Spleen (tissue), 7 donors: ENCODE measurements around the gene FAH.

ENCODE experiments used
- POLR2A ChIP-seq, 3 donors: fragments of 450-650 bp; IDR thresholded peaks; one replicate each; pipeline ENCODE4 v1.5.1; 2017; ENCODE audit warnings: antibody characterized with exemption in 3 of 3, mild to moderate bottlenecking in 1 of 3
- POLR2AphosphoS5 ChIP-seq, 3 donors: sonication (generic); formaldehyde crosslinking; IDR thresholded peaks; one replicate each; pipeline ENCODE4 v1.5.1; 2017; ENCODE audit warnings: antibody characterized with exemption in 3 of 3
- TF ChIP-seq, protein P1 (sequence below), 11 experiments: fragments of 200-600 bp in 7 of 11; fragments of 450-650 bp in 4 of 11; sonication (generic) in 4 of 11; IDR thresholded peaks in 8 of 11; conservative IDR thresholded peaks in 3 of 11; 1 replicate in 7 of 11; 2 replicates in 4 of 11; pipeline versions ENCODE4 v1.4.0 to v1.8.0; 2016 to 2021; ENCODE audit warnings: antibody characterized with exemption in 11 of 11, inconsistent platforms in 4 of 11, mild to moderate bottlenecking in 1 of 11
- donor health status: DM: no; HTN: no; CAD: no; lungs with moderate emphysema.
- donor health status: DM: no; HTN: no; CAD: no.
- donor health status: DM: no; HTN: no; CAD: no.

DNA sequence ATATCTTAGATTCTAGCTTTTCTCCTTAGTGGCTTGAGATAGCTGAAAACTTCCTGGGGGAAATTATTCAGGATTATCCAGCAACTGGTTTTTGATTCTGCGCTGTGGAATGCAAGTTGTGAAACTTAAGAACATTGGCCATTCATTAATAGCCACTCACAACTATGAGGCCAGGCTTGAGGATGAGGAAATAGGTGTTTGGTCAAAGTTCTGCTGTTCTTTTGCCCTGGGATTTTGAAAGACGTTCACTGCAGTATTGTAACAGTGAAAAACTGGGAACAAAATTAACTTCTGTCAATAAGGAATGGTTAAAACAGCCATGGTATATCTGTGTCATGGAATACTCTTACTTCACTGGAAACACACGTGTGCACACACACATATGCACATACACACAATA is 55.1 kb downstream of the FAH start:
- TF ChIP-seq POLR2A (IDR thresholded peaks at IDR 0.05) (no peak), POLR2AphosphoS5 (IDR thresholded peaks at IDR 0.05) (no peak)
- TF ChIP-seq, protein P1, sequence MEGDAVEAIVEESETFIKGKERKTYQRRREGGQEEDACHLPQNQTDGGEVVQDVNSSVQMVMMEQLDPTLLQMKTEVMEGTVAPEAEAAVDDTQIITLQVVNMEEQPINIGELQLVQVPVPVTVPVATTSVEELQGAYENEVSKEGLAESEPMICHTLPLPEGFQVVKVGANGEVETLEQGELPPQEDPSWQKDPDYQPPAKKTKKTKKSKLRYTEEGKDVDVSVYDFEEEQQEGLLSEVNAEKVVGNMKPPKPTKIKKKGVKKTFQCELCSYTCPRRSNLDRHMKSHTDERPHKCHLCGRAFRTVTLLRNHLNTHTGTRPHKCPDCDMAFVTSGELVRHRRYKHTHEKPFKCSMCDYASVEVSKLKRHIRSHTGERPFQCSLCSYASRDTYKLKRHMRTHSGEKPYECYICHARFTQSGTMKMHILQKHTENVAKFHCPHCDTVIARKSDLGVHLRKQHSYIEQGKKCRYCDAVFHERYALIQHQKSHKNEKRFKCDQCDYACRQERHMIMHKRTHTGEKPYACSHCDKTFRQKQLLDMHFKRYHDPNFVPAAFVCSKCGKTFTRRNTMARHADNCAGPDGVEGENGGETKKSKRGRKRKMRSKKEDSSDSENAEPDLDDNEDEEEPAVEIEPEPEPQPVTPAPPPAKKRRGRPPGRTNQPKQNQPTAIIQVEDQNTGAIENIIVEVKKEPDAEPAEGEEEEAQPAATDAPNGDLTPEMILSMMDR (IDR thresholded peaks at IDR 0.05 in 8 of 11, conservative IDR thresholded peaks at IDR 0.05 in 3 of 11), result no peak
